Liver (tissue), 9 donors: ENCODE data around the gene RNU6-1. TPM values are rescaled to one million over a fixed set of nuclear protein-coding genes. Genes with fewer than 3 reads are reported as not detected.

Experiments used
- DNase-seq: peaks from one replicate; pipeline ENCODE4 v3.0.0-alpha.2; 2017; ENCODE audit warnings: low spot score
- H3K27ac ChIP-seq, 2 donors: one replicate each; pipeline ENCODE4 v1.7.0; 2013; ENCODE audit warnings: inconsistent platforms in 2 of 2, low read length in 2 of 2, control low read depth in 1 of 2, low read depth in 1 of 2, mild to moderate bottlenecking in 1 of 2
- H3K27me3 ChIP-seq, 4 donors: one replicate each; pipeline versions ENCODE4 v1.6.1 to v1.7.0; 2013; ENCODE audit warnings: low read length in 3 of 4, inconsistent platforms in 1 of 4, mild to moderate bottlenecking in 1 of 4, moderate library complexity in 1 of 4; ENCODE audit not compliant: control insufficient read depth in 4 of 4, insufficient read depth in 4 of 4
- H3K36me3 ChIP-seq, 4 donors: one replicate each; pipeline versions ENCODE4 v1.6.1 to v1.7.0; 2013; ENCODE audit warnings: low read length in 3 of 4, mild to moderate bottlenecking in 3 of 4, low read depth in 1 of 4, moderate library complexity in 1 of 4; ENCODE audit not compliant: control insufficient read depth in 4 of 4, insufficient read depth in 3 of 4
- H3K4me1 ChIP-seq, 4 donors: one replicate each; pipeline versions ENCODE4 v1.6.1 to v1.7.0; 2013; ENCODE audit warnings: low read length in 3 of 4, mild to moderate bottlenecking in 3 of 4, moderate library complexity in 1 of 4; ENCODE audit not compliant: control insufficient read depth in 4 of 4, insufficient read depth in 4 of 4
- H3K4me3 ChIP-seq, 3 donors: one replicate each; pipeline versions ENCODE4 v1.6.1 to v1.7.0; 2013; ENCODE audit warnings: low read length in 3 of 3, control low read depth in 1 of 3, low read depth in 1 of 3, mild to moderate bottlenecking in 1 of 3
- H3K9ac ChIP-seq, 2 donors: one replicate each; pipeline ENCODE4 v1.7.0; 2013; ENCODE audit warnings: low read length in 2 of 2, mild to moderate bottlenecking in 2 of 2, moderate library complexity in 2 of 2, control low read depth in 1 of 2, low read depth in 1 of 2
- H3K9me3 ChIP-seq, 4 donors: one replicate each; pipeline versions ENCODE4 v1.6.1 to v1.7.0; 2013; ENCODE audit warnings: low read length in 3 of 4; ENCODE audit not compliant: control insufficient read depth in 4 of 4
- CTCF ChIP-seq: fragments of 150-350 bp; IDR thresholded peaks from 2 replicates; pipeline ENCODE4 v1.5.1; 2017; ENCODE audit warnings: improper control_type of control experiment, low read depth, low read length; ENCODE audit not compliant: missing input control
- FOXA2 ChIP-seq: IDR thresholded peaks from 2 replicates; pipeline ENCODE4 v1.6.1; 2016; ENCODE audit warnings: antibody characterized with exemption
- GABPA ChIP-seq, 2 donors: IDR thresholded peaks in 1 of 2; conservative IDR thresholded peaks in 1 of 2; 2 replicates each; pipeline ENCODE4 v1.6.1; 2016; ENCODE audit warnings: antibody characterized with exemption in 2 of 2, mild to moderate bottlenecking in 1 of 2, moderate library complexity in 1 of 2
- HNF4A ChIP-seq, 2 donors: conservative IDR thresholded peaks; 2 replicates each; pipeline ENCODE4 v1.6.1; 2016; ENCODE audit warnings: antibody characterized with exemption in 2 of 2, mild to moderate bottlenecking in 2 of 2
- HNF4G ChIP-seq: IDR thresholded peaks from 2 replicates; pipeline ENCODE4 v1.6.1; 2016; ENCODE audit warnings: antibody characterized with exemption
- MAX ChIP-seq: IDR thresholded peaks from 2 replicates; pipeline ENCODE4 v1.6.1; 2016; ENCODE audit warnings: antibody characterized with exemption
- RAD21 ChIP-seq, 2 donors: IDR thresholded peaks; 2 replicates each; pipeline ENCODE4 v1.6.1; 2016; ENCODE audit warnings: antibody characterized with exemption in 2 of 2, mild to moderate bottlenecking in 2 of 2
- REST ChIP-seq: IDR thresholded peaks from 2 replicates; pipeline ENCODE4 v1.6.1; 2016; ENCODE audit warnings: antibody characterized with exemption, mild to moderate bottlenecking
- RXRA ChIP-seq, 2 donors: IDR thresholded peaks; 2 replicates each; pipeline ENCODE4 v1.6.1; 2017 to 2018; ENCODE audit warnings: antibody characterized with exemption in 2 of 2, mild to moderate bottlenecking in 1 of 2
- SP1 ChIP-seq: IDR thresholded peaks from 2 replicates; pipeline ENCODE4 v1.6.1; 2018; ENCODE audit warnings: antibody characterized with exemption, mild to moderate bottlenecking
- TAF1 ChIP-seq: conservative IDR thresholded peaks from 2 replicates; pipeline ENCODE4 v1.6.1; 2016; ENCODE audit warnings: antibody characterized with exemption, mild to moderate bottlenecking
- YY1 ChIP-seq: IDR thresholded peaks from 2 replicates; pipeline ENCODE4 v1.6.1; 2016; ENCODE audit warnings: antibody characterized with exemption, mild to moderate bottlenecking
- ZBTB33 ChIP-seq: IDR thresholded peaks from 2 replicates; pipeline ENCODE4 v1.6.1; 2016; ENCODE audit warnings: antibody characterized with exemption
- WGBS: extraction: QIAGEN DNeasy Blood & Tissue Kit; methylation state at CpG from one replicate; pipeline ENCODE4 v1.1.7; 2013; 5-methylcytosine and 5-hydroxymethylcytosine counted together
- polyA plus RNA-seq, 2 donors: library from polyadenylated mRNA; stranded (reverse) in 1 of 2; unstranded in 1 of 2; fragments of 200-250 nt in 1 of 2; fragments of >200 nt in 1 of 2; fragmentation: Nextera tagmentation in 1 of 2; extraction: Ambion mirVana in 1 of 2; gene quantifications; one replicate each; pipeline versions ENCODE4 v1.2.1 to v1.2.3, GENCODE V29; 2013 to 2015
- total RNA-seq, 2 donors: library from RNA; depleted of rRNA; stranded (reverse); fragments of >200 nt; gene quantifications; one replicate each; pipeline ENCODE4 v1.2.3, GENCODE V29; 2014
- donor health status: healthy.
- donor health status: healthy.
- donor health status: healthy.
- donor health status: healthy.
- donor health status: healthy.

The RNU6-1 gene
- total and polyA plus RNA-seq, 4 donors, result not detected

- Histone ChIP-seq H3K4me3 (no peak overlapping the region), H3K27me3 (no peaks in the 10 kb centered on the region), H3K4me1 (peaks cover 0 to 2% (median 0%) of the 10 kb centered on the region in 4 donors), H3K9ac (no peak overlapping the region), H3K27ac (no peak overlapping the region), H3K9me3 (no peaks in the 10 kb centered on the region), H3K36me3 (no peaks in the 10 kb centered on the region)
- 93% methylated on average over 3 of the region's 3 CpGs for WGBS
- TF ChIP-seq TAF1, result no peak
- TF ChIP-seq MAX, result no peak
- TF ChIP-seq SP1, result no peak
- DNase-seq, result no peak
These were observed 16.0 kb upstream of the RNU6-1 start for GRCh38 chr15:67855842-67856241.

GRCh38 chr15:67854358-67854757, 14.5 kb upstream of the RNU6-1 start:
- TF ChIP-seq TAF1 (no peak), SP1 (no peak), ZBTB33 (no peak), GABPA (IDR thresholded peaks at IDR 0.05 in 1 of 2, conservative IDR thresholded peaks at IDR 0.05 in 1 of 2) (no peak), FOXA2 (no peak), RXRA (IDR thresholded peaks at IDR 0.05) (no peak), REST (no peak), MAX (no peak)
- Histone ChIP-seq H3K27ac (no peak overlapping the region), H3K27me3 (no peaks in the 10 kb centered on the region), H3K9me3 (no peaks in the 10 kb centered on the region), H3K4me3 (no peak overlapping the region), H3K9ac (no peak overlapping the region), H3K36me3 (no peaks in the 10 kb centered on the region), H3K4me1 (peaks cover 0 to 2% (median 0%) of the 10 kb centered on the region in 4 donors)
- WGBS, result 86% methylated on average over 1 of the region's 1 CpG
- no peak for DNase-seq

GRCh38 chr15:67853454-67853853, 13.6 kb upstream of the RNU6-1 start:
- no peak for DNase-seq
- WGBS, result 96% methylated on average over 3 of the region's 3 CpGs

More at GRCh38 chr15:67853454-67853853, 13.6 kb upstream of the RNU6-1 start:
- no peak overlapping the region for H3K4me3 ChIP-seq
- no peaks in the 10 kb centered on the region for H3K36me3 ChIP-seq
- H3K27ac ChIP-seq, result no peak overlapping the region
- H3K4me1 ChIP-seq, result peaks cover 0 to 2% (median 0%) of the 10 kb centered on the region in 4 donors
- no peaks in the 10 kb centered on the region for H3K9me3 ChIP-seq
- TF ChIP-seq RAD21 (IDR thresholded peaks at IDR 0.05) (no peak), ZBTB33 (no peak), HNF4A (conservative IDR thresholded peaks at IDR 0.05) (no peak), YY1 (no peak), CTCF (no peak), HNF4G (no peak), REST (no peak), RXRA (IDR thresholded peaks at IDR 0.05) (no peak)
- H3K27me3 ChIP-seq, result no peaks in the 10 kb centered on the region
- no peak overlapping the region for H3K9ac ChIP-seq
